PFSK-1 (cell line): ENCODE data around the gene F2RL3.

Source experiments
- FOXP2 ChIP-seq: optimal IDR thresholded peaks from 2 replicates; pipeline ENCODE3; 2011; ENCODE audit warnings: borderline replicate concordance, control low read depth, inconsistent platforms; ENCODE audit not compliant: insufficient read depth; ENCODE audit errors: extremely low read length, extremely low read depth
- POLR2AphosphoS5 ChIP-seq: IDR thresholded peaks from 2 replicates; pipeline ENCODE4 v1.6.1; 2012; ENCODE audit warnings: low read depth, mild to moderate bottlenecking, control low read depth, low read length, moderate library complexity
- REST ChIP-seq, 2 experiments: IDR thresholded peaks; 2 replicates each; pipeline versions ENCODE4 v1.6.1 to v1.8.0; 2011 to 2012; ENCODE audit warnings: low read depth in 2 of 2, low read length in 2 of 2, control low read depth in 1 of 2, inconsistent platforms in 1 of 2, mild to moderate bottlenecking in 1 of 2, moderate library complexity in 1 of 2; ENCODE audit not compliant: insufficient read depth in 1 of 2
- SIN3A ChIP-seq: IDR thresholded peaks from 2 replicates; pipeline ENCODE4 v1.6.1; 2012; ENCODE audit warnings: mild to moderate bottlenecking, low read length, moderate library complexity, borderline replicate concordance; ENCODE audit not compliant: insufficient read depth
- TAF1 ChIP-seq: IDR thresholded peaks from 2 replicates; pipeline ENCODE4 v1.6.1; 2012; ENCODE audit warnings: low read length, control low read depth, borderline replicate concordance; ENCODE audit not compliant: insufficient read depth

Gene F2RL3

GRCh38 chr19:16922949-16923348, 34.1 kb downstream of the F2RL3 start:
- no peak for TF ChIP-seq SIN3A
- no peak for TF ChIP-seq FOXP2
- TF ChIP-seq REST (IDR thresholded peaks at IDR 0.05; ENCODE audit: insufficient read depth in 1 of 2, low read depth in 2 of 2, low read length in 2 of 2): no peak
- TF ChIP-seq POLR2AphosphoS5: no peak
- TF ChIP-seq TAF1: no peak

- TF ChIP-seq SIN3A (no peak), REST (IDR thresholded peaks at IDR 0.05; ENCODE audit: insufficient read depth in 1 of 2, low read depth in 2 of 2, low read length in 2 of 2) (no peak), FOXP2 (no peak), POLR2AphosphoS5 (no peak), TAF1 (no peak)
Observed at GRCh38 chr19:16927883-16928282, 39.1 kb downstream of the F2RL3 start.

- TF ChIP-seq FOXP2 (no peak), TAF1 (no peak), SIN3A (no peak), POLR2AphosphoS5 (no peak), REST (IDR thresholded peaks at IDR 0.05; ENCODE audit: insufficient read depth in 1 of 2, low read depth in 2 of 2, low read length in 2 of 2) (no peak)
Observed at GRCh38 chr19:16928351-16928750, 39.6 kb downstream of the F2RL3 start.

- TF ChIP-seq SIN3A (no peak), FOXP2 (no peak), POLR2AphosphoS5 (no peak), REST (IDR thresholded peaks at IDR 0.05; ENCODE audit: insufficient read depth in 1 of 2, low read depth in 2 of 2, low read length in 2 of 2) (no peak), TAF1 (no peak)
Observed at GRCh38 chr19:16928916-16929315, 40.1 kb downstream of the F2RL3 start.

GRCh38 chr19:16930753-16931152, 42.0 kb downstream of the F2RL3 start:
- TF ChIP-seq TAF1: no peak
- TF ChIP-seq POLR2AphosphoS5: no peak
- TF ChIP-seq FOXP2: no peak
- no peak for TF ChIP-seq SIN3A
- no peak for TF ChIP-seq REST (IDR thresholded peaks at IDR 0.05; ENCODE audit: insufficient read depth in 1 of 2, low read depth in 2 of 2, low read length in 2 of 2)
